ENCODE data around the gene ABHD6.
"Not testable (repeated sequence)": the region's sequence is repeated elsewhere in the genome, so short reads cannot be mapped to it uniquely, and the experiment has no call there.

The ABHD6 gene

GRCh38 chr3:58242860-58243259, 5.3 kb downstream of the ABHD6 start:
- DNase-seq (ENCODE audit: low spot score) = not testable (repeated sequence)

GRCh38 chr3:58243976-58244585, 6.5 kb downstream of the ABHD6 start:
- no peak for DNase-seq (ENCODE audit: low spot score)

DNA sequence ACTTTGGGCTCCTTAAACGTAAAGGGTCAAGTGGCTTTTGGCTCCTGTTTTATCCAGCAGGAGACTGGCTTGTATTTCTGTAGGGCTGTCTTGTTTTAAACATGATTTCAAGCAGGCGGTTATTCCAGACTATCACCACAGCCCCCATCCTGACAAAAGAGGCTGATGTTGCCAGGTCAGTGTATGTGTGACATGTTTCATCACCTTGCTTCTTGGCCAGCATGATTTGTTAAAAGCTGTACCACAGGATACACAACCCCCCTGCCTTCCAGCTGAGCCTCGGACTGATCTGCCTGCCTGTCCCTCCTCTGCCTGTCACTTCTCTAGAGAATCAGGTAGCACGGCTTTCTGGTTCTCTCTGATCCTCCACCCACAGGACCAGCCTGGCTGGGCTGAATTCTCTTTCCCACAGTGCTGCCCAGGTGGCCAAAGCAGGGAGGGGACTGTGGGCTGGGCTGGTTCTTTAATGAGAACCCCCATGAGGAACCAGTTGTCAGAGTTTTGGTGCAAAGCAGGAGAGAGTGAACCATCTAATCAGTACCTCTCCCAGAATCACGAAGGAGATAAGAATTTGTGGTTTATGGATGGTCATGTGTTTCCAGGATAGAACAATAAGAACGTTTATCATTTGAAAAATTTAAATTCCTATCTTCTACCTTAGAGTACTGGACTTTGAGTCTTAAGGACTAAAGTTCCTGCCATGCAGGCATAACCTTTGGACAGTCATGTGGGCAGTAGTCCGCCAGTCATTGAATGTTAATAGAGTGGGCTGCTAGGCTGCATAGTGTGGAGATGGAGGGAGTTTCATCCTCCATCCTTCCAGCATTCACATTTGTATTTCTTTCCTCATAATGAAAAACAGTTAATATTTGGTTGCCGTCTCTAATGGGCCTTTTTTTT, 8.8 kb downstream of the ABHD6 start:
- no peak for DNase-seq (ENCODE audit: low spot score)

DNA sequence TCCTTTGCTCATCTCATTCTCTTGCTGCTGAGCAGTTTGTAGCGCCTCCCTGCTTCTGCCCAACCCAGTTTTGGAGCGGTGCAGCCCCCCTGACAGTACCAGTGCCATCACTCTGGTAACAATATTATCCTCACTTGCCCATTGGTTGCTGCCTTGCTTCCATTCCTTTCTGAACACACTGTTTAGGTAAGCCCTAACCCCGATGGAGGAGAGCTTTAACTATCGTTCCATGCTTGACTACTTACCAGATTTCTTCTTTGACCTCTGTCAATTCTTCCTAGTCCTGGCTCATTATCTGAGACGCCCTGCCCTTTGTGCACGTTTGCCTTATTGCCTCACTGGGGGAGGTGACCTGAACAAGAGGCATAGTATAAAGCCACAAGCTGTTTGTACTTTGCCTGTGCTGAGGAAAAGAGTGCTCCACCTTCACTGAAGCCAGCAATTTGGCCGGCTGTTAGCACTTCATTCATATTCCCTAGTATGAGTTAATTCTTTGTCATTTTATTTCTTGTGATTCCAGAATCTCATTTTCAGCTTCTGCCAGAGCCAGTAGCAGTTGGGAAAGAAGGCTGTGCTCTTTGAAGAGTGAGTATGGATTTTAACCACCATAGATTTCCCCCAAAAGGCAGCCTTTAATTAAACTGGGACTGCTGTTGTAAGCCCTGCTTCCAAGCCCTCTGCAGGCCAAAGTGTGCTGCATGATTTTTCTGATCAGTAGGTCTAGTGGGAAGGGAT, 11.9 kb downstream of the ABHD6 start:
- DNase-seq (ENCODE audit: low spot score) = no peak

DNA sequence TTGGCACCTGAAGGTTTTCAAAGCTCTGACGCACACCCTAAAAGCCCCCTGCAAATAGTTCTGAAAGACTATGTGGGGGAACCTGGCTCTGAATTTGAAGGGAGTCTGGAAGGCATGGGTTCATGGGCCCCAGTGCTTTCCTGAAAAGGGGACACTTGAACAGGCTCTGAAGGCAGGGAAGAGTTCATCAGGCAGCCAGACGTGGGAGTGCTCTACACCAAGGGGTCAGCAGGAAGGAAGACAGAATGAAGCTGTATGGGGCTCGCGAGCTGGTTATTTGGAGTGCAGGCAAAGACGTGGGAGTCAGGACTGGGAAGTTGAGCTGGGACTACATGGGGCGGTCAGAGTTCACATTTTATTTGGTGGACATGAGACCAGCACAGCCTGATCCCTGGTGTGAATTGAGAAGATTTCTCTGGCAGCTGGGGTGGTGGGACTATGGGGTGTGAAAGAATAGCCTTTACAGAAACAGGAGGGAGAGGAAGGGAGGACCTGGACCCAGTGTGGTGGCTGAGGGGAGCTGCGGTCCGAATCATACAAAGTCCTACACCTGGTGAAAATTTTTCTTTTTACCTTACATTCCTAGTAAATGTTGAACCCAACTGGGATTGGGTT, 12.6 kb downstream of the ABHD6 start:
- DNase-seq (ENCODE audit: low spot score) = no peak

GRCh38 chr3:58251631-58252035, 14.0 kb downstream of the ABHD6 start:
- no peak for DNase-seq (ENCODE audit: low spot score)

DNA sequence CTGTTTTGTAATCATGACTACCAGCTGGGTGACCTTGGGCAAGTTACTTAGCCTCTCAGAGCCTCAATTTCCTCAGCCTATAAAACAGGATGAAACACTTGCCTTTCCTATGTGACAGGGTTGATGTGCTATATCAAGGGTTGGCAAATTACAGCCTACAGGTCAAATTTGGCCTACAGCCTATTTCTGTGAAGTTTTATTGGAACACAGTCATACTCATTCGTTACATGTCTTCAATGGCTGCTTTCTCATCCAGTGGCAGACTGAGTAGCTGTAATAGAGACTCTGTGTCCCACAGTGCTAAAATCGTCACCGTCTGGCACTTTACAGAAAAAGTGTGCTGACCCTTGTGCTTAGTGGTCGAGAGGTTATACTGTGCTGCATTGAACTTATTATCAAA, 16.6 kb downstream of the ABHD6 start:
- no peak for DNase-seq (ENCODE audit: low spot score)

DNA sequence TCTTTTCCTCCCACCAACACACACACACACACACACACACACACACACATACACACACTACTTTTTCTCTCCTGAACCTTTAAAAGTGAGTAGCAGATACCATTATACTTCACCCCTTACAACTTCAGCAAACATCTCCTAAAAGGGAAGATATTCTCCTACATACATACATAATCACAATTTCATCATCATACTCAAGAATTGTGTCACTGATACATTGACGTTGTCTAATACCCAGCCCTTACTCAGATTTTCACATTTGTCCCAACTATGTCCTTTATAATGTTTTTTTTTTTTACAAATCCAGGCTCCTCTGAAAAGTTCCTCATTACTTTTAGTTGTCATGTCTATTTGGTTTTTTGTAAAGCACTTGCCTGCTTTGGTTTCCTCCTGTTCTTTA, 18.5 kb downstream of the ABHD6 start:
- no peak for DNase-seq (ENCODE audit: low spot score)

- no peak for DNase-seq (ENCODE audit: low spot score)
Observed at GRCh38 chr3:58256511-58256910, 18.9 kb downstream of the ABHD6 start.

DNA sequence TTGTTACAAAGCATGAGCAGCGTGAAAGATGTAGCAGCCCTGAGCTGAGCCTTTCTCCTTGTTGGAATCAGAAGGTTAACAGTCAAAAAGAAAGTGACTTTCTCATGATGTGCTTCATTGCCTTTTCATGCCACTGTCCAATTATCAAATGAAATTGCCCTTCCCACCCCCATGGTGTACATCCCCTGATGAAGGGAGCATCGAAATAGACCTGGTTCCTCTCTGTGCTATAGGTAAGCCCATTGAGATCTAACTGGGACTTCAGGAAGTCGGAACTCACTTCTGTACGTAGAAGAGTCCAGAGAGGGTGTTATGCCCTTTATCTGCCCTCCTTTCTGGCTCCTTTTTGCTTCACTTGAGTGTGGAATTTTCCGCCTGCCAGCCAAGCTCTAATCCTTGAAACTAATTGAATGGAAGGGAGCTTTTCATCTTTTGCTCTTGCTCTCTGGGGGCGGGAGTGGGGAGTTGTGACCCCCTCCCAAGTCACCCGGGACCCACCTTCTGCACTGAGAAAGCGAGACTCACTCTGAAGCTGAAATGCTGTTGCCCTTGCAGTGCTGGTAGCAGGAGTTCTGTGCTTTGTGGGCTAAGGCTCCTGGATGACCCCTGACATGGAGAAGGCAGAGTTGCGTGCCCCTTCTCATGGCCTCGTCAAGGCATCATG, 20.9 kb downstream of the ABHD6 start:
- no peak for DNase-seq (ENCODE audit: low spot score)

- peak; percentile 73 for DNase-seq (ENCODE audit: low spot score)
Observed at GRCh38 chr3:58260261-58260731, 22.7 kb downstream of the ABHD6 start.

DNA sequence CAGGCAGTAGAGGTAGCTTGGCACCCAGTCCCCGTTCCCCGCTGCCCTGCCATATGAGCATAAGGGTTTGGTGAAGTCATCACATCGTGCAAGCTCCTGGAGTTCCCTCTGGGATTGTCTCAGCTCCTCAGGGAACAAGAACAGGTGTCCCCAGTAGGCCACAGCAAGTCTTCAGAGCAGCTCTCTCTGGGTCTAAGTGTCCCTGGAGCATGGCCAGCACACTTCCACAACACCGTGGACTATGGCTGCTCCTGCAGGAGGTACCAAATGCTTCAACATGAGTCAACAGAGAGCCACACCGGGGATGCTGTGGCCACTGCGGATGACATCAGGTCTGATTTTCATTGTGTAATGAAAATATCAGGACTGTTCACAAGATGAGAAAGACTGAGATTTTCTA, 23.1 kb downstream of the ABHD6 start:
- DNase-seq (ENCODE audit: low spot score) = no peak

GRCh38 chr3:58261954-58262666, 24.5 kb downstream of the ABHD6 start:
- DNase-seq (ENCODE audit: low spot score) = no peak

DNA sequence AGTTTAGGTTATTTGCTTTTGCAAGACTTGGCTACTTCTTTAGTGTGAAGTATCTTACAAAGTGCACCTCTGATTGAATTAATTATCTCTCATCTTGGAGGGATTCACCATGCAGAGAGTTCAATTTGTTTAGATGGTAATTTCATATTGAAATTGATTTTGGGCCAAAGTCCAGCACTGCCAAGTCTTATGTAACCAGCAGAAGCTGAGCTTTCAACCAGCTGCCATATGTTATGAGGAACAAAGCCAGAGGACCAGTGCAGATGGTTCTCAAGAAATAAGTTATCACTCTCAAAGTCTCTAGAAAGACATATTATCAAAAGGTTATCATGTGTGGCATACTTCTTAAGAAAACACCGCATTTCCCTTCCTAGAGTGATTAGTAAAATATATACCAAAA, 29.0 kb downstream of the ABHD6 start:
- peak; percentile 50 for DNase-seq (ENCODE audit: low spot score)

GRCh38 chr3:58267543-58267942, 30.0 kb downstream of the ABHD6 start:
- not testable (repeated sequence) for DNase-seq (ENCODE audit: low spot score)

- no peak for DNase-seq (ENCODE audit: low spot score)
Observed at GRCh38 chr3:58269356-58269755, 31.8 kb downstream of the ABHD6 start.

- no peak for DNase-seq (ENCODE audit: low spot score)
Observed at GRCh38 chr3:58270485-58270884, 32.9 kb downstream of the ABHD6 start.

DNA sequence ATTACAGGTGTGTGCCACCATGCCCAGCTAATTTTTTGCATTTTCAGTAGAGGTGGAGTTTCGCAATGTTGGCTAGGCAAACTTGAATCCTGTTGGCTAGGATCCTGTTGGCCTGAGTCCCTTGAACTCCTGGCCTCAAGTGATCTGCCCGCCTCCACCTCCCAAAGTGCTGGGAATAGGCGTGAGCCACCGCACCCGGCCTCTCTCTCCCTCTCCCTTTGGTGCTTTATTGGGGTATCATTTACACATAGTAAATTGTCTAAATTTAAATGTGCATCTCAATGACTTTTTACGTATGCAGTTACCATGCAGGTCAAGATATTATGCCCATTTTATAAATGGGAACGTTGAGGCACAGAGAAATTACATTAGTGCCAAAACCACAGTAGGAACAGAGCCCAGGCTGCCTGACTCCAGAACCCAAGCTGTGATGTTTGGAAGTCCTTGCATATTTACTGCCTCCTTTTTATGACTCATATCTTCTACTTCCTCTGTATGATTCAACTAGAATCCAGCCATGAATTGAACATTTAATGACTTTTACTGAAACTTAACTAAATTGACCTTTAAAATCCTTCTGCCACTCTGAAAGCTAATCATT, 34.4 kb downstream of the ABHD6 start:
- no peak for DNase-seq (ENCODE audit: low spot score)

GRCh38 chr3:58272891-58273290, 35.3 kb downstream of the ABHD6 start:
- no peak for DNase-seq (ENCODE audit: low spot score)

DNA sequence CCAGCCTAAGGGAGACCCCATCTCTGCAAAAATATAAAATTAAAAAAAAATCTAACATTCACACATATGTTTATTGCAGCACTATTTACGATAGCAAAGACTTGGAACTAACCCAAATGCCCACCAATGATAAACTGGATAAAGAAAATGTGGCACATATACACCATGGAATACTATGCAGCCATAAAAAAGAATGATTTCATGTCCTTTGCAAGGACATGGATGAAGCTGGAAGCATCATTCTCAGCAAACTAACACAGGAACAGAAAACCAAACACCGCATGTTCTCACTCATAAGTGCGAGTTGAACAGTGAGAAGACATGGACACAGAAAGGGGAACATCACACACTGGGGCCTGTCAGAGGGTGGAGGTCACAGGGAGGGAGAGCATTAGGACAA, 35.8 kb downstream of the ABHD6 start:
- not testable (repeated sequence) for DNase-seq (ENCODE audit: low spot score)

Data from globus pallidus (tissue), 1 donor.